Left renal cortex interstitium (tissue), 4 donors: Measurements from ENCODE around the gene TBX10. TPM values are rescaled to one million over a fixed set of nuclear protein-coding genes. Genes with fewer than 3 reads are reported as not detected.
"Not testable (repeated sequence)": the region's sequence is repeated elsewhere in the genome, so short reads cannot be mapped to it uniquely, and the experiment has no call there.

Experiments used
- DNase-seq, 4 donors: peaks; one replicate each; pipeline ENCODE4 v3.0.0-alpha.2; 2013; ENCODE audit warnings: low read depth in 4 of 4, low spot score in 2 of 4, missing footprints in 1 of 4
- polyA plus RNA-seq, 4 donors: library from polyadenylated mRNA; unstranded; fragments of 120-200 nt; gene quantifications; one replicate each; pipeline ENCODE4 v1.2.1, GENCODE V29; 2013; ENCODE audit not compliant: insufficient read length in 4 of 4

The TBX10 gene
- polyA plus RNA-seq, 4 donors, result 0.22 TPM; not detected in 2

GRCh38 chr11:67646535-67647336, 7.2 kb upstream of the TBX10 start:
- no peak for DNase-seq

GRCh38 chr11:67645521-67646461, 6.2 kb upstream of the TBX10 start:
- DNase-seq, result no peak

- no peak for DNase-seq
Measured at GRCh38 chr11:67644472-67645418, 5.2 kb upstream of the TBX10 start.

- no peak for DNase-seq
Measured at GRCh38 chr11:67644042-67644441, 4.5 kb upstream of the TBX10 start.

- no peak for DNase-seq
Measured at GRCh38 chr11:67642173-67643120, 2.9 kb upstream of the TBX10 start.

GRCh38 chr11:67641338-67642172, 2.0 kb upstream of the TBX10 start:
- no peak for DNase-seq

- DNase-seq, result no peak
Measured at GRCh38 chr11:67640758-67641337, 1.3 kb upstream of the TBX10 start.

GRCh38 chr11:67640021-67640757, 626 bp upstream of the TBX10 start:
- no peak for DNase-seq

GRCh38 chr11:67638535-67639437, 777 bp downstream of the TBX10 start:
- DNase-seq, result no peak

GRCh38 chr11:67637441-67637840, 2.1 kb downstream of the TBX10 start:
- DNase-seq, result not testable (repeated sequence)

GRCh38 chr11:67636962-67637361, 2.6 kb downstream of the TBX10 start:
- no peak for DNase-seq

- no peak for DNase-seq
Measured at GRCh38 chr11:67635231-67635521, 4.4 kb downstream of the TBX10 start.

GRCh38 chr11:67634366-67635230, 5.0 kb downstream of the TBX10 start:
- DNase-seq, result no peak

GRCh38 chr11:67633758-67634365, 5.7 kb downstream of the TBX10 start:
- DNase-seq, result no peak
